Mesenchymal stem cell (in vitro differentiated cells and primary cell): ENCODE data around the gene TRPC6. TPM values are rescaled to one million over a fixed set of nuclear protein-coding genes. Genes with fewer than 3 reads are reported as not detected.

Experiments used
- DNase-seq: peaks from one replicate; pipeline ENCODE4 v3.0.0-alpha.2; 2013
- H2AFZ ChIP-seq: one replicate; pipeline ENCODE4 v1.6.1; 2013; ENCODE audit warnings: low read depth, mild to moderate bottlenecking, control low read depth, inconsistent platforms, low read length, moderate library complexity
- H2AK5ac ChIP-seq: 2 replicates; pipeline ENCODE4 v1.6.1; 2013; ENCODE audit warnings: low read length, moderate library complexity, mild to moderate bottlenecking, inconsistent platforms; ENCODE audit not compliant: severe bottlenecking
- H2BK120ac ChIP-seq: one replicate; pipeline ENCODE4 v1.6.1; 2013; ENCODE audit warnings: low read depth, mild to moderate bottlenecking, inconsistent platforms, low read length, moderate library complexity
- H2BK12ac ChIP-seq, 2 experiments: one replicate each; pipeline ENCODE4 v1.6.1; 2013; ENCODE audit warnings: inconsistent platforms in 2 of 2, low read length in 2 of 2, mild to moderate bottlenecking in 2 of 2, moderate library complexity in 2 of 2, control low read depth in 1 of 2
- H2BK15ac ChIP-seq: one replicate; pipeline ENCODE4 v1.6.1; 2013; ENCODE audit warnings: mild to moderate bottlenecking, low read depth, inconsistent platforms; ENCODE audit not compliant: poor library complexity, severe bottlenecking
- H2BK5ac ChIP-seq: 2 replicates; pipeline ENCODE4 v1.6.1; 2013; ENCODE audit warnings: low read depth, mild to moderate bottlenecking, low read length, control low read depth, inconsistent platforms; ENCODE audit not compliant: poor library complexity, severe bottlenecking
- H3K14ac ChIP-seq, 2 experiments: one replicate each; pipeline ENCODE4 v1.6.1; 2013; ENCODE audit warnings: inconsistent platforms in 2 of 2, low read length in 2 of 2, control low read depth in 1 of 2, mild to moderate bottlenecking in 1 of 2, moderate library complexity in 1 of 2
- H3K18ac ChIP-seq, 2 experiments: one replicate each; pipeline ENCODE4 v1.6.1; 2013; ENCODE audit warnings: inconsistent platforms in 2 of 2, low read length in 2 of 2, control low read depth in 1 of 2, low read depth in 1 of 2, mild to moderate bottlenecking in 1 of 2
- H3K23ac ChIP-seq, 2 experiments: one replicate each; pipeline ENCODE4 v1.6.1; 2013; ENCODE audit warnings: inconsistent platforms in 2 of 2, low read length in 2 of 2, mild to moderate bottlenecking in 2 of 2, moderate library complexity in 2 of 2, control low read depth in 1 of 2
- H3K27ac ChIP-seq: 2 replicates; pipeline ENCODE4 v1.5.1; 2013; ENCODE audit warnings: mild to moderate bottlenecking, moderate library complexity, low read length, control low read depth, inconsistent platforms; ENCODE audit not compliant: poor library complexity, severe bottlenecking
- H3K27me3 ChIP-seq, 2 experiments: 2 replicates each; pipeline versions ENCODE4 v1.6.1 to v1.7.0; 2013; ENCODE audit warnings: low read length in 2 of 2, mild to moderate bottlenecking in 2 of 2, moderate library complexity in 2 of 2, control low read depth in 1 of 2, inconsistent platforms in 1 of 2; ENCODE audit not compliant: control insufficient read depth in 1 of 2, insufficient read depth in 1 of 2
- H3K36me3 ChIP-seq, 2 experiments: 2 replicates each; pipeline versions ENCODE4 v1.6.1 to v1.7.0; 2013; ENCODE audit warnings: low read length in 2 of 2, control low read depth in 1 of 2, inconsistent platforms in 1 of 2, low read depth in 1 of 2, mild to moderate bottlenecking in 1 of 2; ENCODE audit not compliant: insufficient read depth in 2 of 2, control insufficient read depth in 1 of 2
- H3K4ac ChIP-seq, 2 experiments: one replicate each; pipeline ENCODE4 v1.6.1; 2013; ENCODE audit warnings: inconsistent platforms in 2 of 2, low read length in 2 of 2, mild to moderate bottlenecking in 2 of 2, moderate library complexity in 2 of 2, control low read depth in 1 of 2, low read depth in 1 of 2
- H3K4me1 ChIP-seq: 2 replicates; pipeline ENCODE4 v1.6.1; 2013; ENCODE audit warnings: low read depth, low read length, control low read depth; ENCODE audit not compliant: control insufficient read depth, insufficient read depth
- H3K4me2 ChIP-seq: 2 replicates; pipeline ENCODE4 v1.6.1; 2013; ENCODE audit warnings: low read length, mild to moderate bottlenecking, inconsistent platforms; ENCODE audit not compliant: poor library complexity, severe bottlenecking
- H3K4me3 ChIP-seq, 2 experiments: 2 replicates each; pipeline versions ENCODE4 v1.5.1 to v1.7.0; 2013; ENCODE audit warnings: low read length in 2 of 2, mild to moderate bottlenecking in 2 of 2, control low read depth in 1 of 2, low read depth in 1 of 2; ENCODE audit not compliant: insufficient read depth in 1 of 2
- H3K79me1 ChIP-seq: replicated peaks from 2 replicates; pipeline ENCODE4 v1.6.1; 2013; ENCODE audit warnings: mild to moderate bottlenecking, control low read depth, low read length, inconsistent platforms; ENCODE audit not compliant: poor library complexity, severe bottlenecking
- H3K9ac ChIP-seq: 2 replicates; pipeline ENCODE4 v1.7.0; 2013; ENCODE audit warnings: mild to moderate bottlenecking, low read length, moderate library complexity
- H3K9me3 ChIP-seq: 2 replicates; pipeline ENCODE4 v1.7.0; 2013; ENCODE audit warnings: mild to moderate bottlenecking, low read length; ENCODE audit not compliant: control insufficient read depth
- H4K8ac ChIP-seq: one replicate; pipeline ENCODE4 v1.6.1; 2013; ENCODE audit warnings: inconsistent platforms, mild to moderate bottlenecking, low read length, moderate library complexity
- H4K91ac ChIP-seq: one replicate; pipeline ENCODE4 v1.6.1; 2013; ENCODE audit warnings: mild to moderate bottlenecking, low read length, inconsistent platforms
- WGBS: methylation state at CpG from one replicate; pipeline ENCODE4 v1.1.7; 2013; ENCODE audit warnings: mixed read lengths; 5-methylcytosine and 5-hydroxymethylcytosine counted together
- polyA plus RNA-seq, 2 experiments: library from polyadenylated mRNA; stranded (reverse); fragments of 200-250 nt; gene quantifications; one replicate each; pipeline ENCODE4 v1.2.3, GENCODE V29; 2013

Gene TRPC6
- polyA plus RNA-seq (2013, experiment 1 of 2), result 0.12 TPM
- polyA plus RNA-seq (2013, experiment 2 of 2), result 0.18 TPM

GRCh38 chr11:101583251-101584128, at the start of gene TRPC6:
Gene TRPC6 (minus strand): TSS chr11:101584007. CDS start chr11:101583503, 504 bp downstream.
- Histone ChIP-seq H2BK5ac (no peak within 1 kb of the TSS), H3K36me3 (no peaks in the 10 kb centered on the region), H2BK15ac (no peak within 1 kb of the TSS), H3K79me1 (no peaks in the 10 kb centered on the region), H3K4me1 (peaks cover 16% of the 10 kb centered on the region), H2AFZ (peak within 1 kb of the TSS; percentile 36), H3K9me3 (peaks cover 4% of the 10 kb centered on the region), H3K4me2 (peak within 1 kb of the TSS; percentile 98), H3K23ac (peak within 1 kb of the TSS in 1 of 2 experiments; percentile 86), H4K91ac (no peak within 1 kb of the TSS), H4K8ac (no peak within 1 kb of the TSS), H3K18ac (no peak within 1 kb of the TSS), H2AK5ac (no peak within 1 kb of the TSS), H3K9ac (peak within 1 kb of the TSS; percentile 8), H3K14ac (peak within 1 kb of the TSS in 1 of 2 experiments; percentile 3), H3K4ac (no peak within 1 kb of the TSS), H2BK12ac (no peak within 1 kb of the TSS), H3K4me3 (peak within 1 kb of the TSS; percentile 57 to 75), H3K27ac (no peak within 1 kb of the TSS), H3K27me3 (peaks cover 37 to 39% of the 10 kb centered on the region in 2 experiments), H2BK120ac (no peak within 1 kb of the TSS)
- DNase-seq, result peak; percentile 25
- under 1% methylated on average over 58 of the region's 74 CpGs for WGBS

DNA sequence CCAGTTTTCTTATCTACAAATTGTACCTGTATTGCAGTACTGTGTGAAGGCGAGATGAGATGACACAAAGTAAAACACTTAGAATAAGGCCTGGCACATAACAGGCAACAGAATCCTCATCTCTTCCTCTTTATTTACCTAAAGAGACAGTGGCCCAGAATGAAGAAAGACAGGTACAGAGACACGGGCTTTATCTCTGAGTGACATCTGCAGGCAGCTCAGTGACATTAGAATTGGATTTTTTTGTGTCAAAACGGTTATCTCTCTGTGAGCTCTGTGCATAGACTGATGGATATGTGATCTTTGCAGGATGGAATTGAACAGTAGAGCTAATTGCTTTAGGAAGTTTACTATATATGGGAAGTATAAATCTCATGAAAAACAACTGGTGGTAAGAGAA, 36.2 kb upstream of the TRPC6 start:
- Histone ChIP-seq H3K4me3 (no peak overlapping the region), H3K27ac (no peak overlapping the region), H2BK120ac (no peak overlapping the region), H3K23ac (no peak overlapping the region), H3K36me3 (no peaks in the 10 kb centered on the region), H2BK5ac (no peak overlapping the region), H3K4me2 (no peak overlapping the region), H2BK12ac (no peak overlapping the region), H4K91ac (no peak overlapping the region), H2BK15ac (no peak overlapping the region), H3K9me3 (no peaks in the 10 kb centered on the region), H3K27me3 (peaks cover 0 to 42% of the 10 kb centered on the region in 2 experiments), H4K8ac (no peak overlapping the region), H2AFZ (no peak overlapping the region), H3K4me1 (no peaks in the 10 kb centered on the region), H3K4ac (no peak overlapping the region), H3K14ac (no peak overlapping the region), H3K79me1 (no peaks in the 10 kb centered on the region), H3K9ac (no peak overlapping the region), H2AK5ac (no peak overlapping the region), H3K18ac (no peak overlapping the region)
- no peak for DNase-seq
- WGBS, result 64% methylated on average over 2 of the region's 3 CpGs

- H4K91ac ChIP-seq, result no peak overlapping the region
- H3K9me3 ChIP-seq, result no peaks in the 10 kb centered on the region
- H3K9ac ChIP-seq, result no peak overlapping the region
- H2AFZ ChIP-seq, result no peak overlapping the region
- H2BK15ac ChIP-seq, result no peak overlapping the region
- H3K4me3 ChIP-seq, result no peak overlapping the region
- DNase-seq, result peak; percentile 32
- no peak overlapping the region for H2AK5ac ChIP-seq
- no peak overlapping the region for H4K8ac ChIP-seq
- no peak overlapping the region for H2BK120ac ChIP-seq
- H3K27me3 ChIP-seq, result peaks cover 3 to 54% of the 10 kb centered on the region in 2 experiments
- WGBS, result 17% methylated on average over 2 of the region's 2 CpGs
- H2BK12ac ChIP-seq, result no peak overlapping the region
- H3K23ac ChIP-seq, result no peak overlapping the region
- H3K36me3 ChIP-seq, result no peaks in the 10 kb centered on the region
- no peaks in the 10 kb centered on the region for H3K79me1 ChIP-seq
- no peak overlapping the region for H3K4ac ChIP-seq
- no peak overlapping the region for H3K18ac ChIP-seq
- H3K4me1 ChIP-seq, result no peaks in the 10 kb centered on the region
- H3K4me2 ChIP-seq, result no peak overlapping the region
- H2BK5ac ChIP-seq, result no peak overlapping the region
- H3K14ac ChIP-seq, result no peak overlapping the region
- no peak overlapping the region for H3K27ac ChIP-seq
Measured at GRCh38 chr11:101618709-101619108, 34.9 kb upstream of the TRPC6 start.

DNA sequence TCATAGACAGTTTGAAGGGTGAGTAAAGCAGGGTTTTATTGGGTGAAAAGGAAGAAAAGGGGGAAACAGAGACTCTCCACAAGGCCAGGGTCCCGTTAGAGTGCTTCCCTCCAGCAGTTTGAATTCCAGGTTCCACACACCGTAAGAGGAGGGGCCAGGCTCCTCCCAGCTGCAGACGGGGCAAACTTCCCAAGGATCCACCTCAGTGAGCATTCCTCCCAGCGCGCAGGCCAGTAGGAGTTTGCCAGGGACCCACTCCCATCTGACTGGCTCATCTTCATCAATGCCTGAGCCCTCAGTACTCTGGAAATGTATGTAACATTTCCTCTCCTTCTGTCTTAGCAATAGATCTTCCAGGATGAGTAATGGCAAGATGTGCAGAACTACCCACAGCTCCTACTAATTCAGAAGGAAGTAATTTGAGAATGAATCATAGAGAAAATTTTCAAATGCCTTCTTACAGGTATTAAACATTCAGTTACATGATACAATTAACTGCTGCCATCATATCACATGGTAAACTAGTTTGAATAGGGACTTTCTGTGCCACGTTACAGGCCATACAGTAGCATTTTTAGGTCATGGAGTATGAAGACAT, 34.0 kb upstream of the TRPC6 start:
- Histone ChIP-seq H2BK12ac (no peak overlapping the region), H3K9me3 (no peaks in the 10 kb centered on the region), H3K36me3 (no peaks in the 10 kb centered on the region), H3K79me1 (no peaks in the 10 kb centered on the region), H3K4ac (no peak overlapping the region), H3K18ac (no peak overlapping the region), H3K9ac (no peak overlapping the region), H2BK15ac (no peak overlapping the region), H3K4me3 (no peak overlapping the region), H3K4me2 (no peak overlapping the region), H4K8ac (no peak overlapping the region), H2BK120ac (no peak overlapping the region), H2AK5ac (no peak overlapping the region), H3K27me3 (peaks cover 3 to 57% of the 10 kb centered on the region in 2 experiments), H3K14ac (no peak overlapping the region), H3K4me1 (no peaks in the 10 kb centered on the region), H2AFZ (no peak overlapping the region), H2BK5ac (no peak overlapping the region), H3K23ac (no peak overlapping the region), H3K27ac (no peak overlapping the region), H4K91ac (no peak overlapping the region)
- WGBS, result 42% methylated on average over 6 of the region's 6 CpGs
- DNase-seq, result no peak
